Upper lobe of right lung (tissue), 1 donor: ENCODE measurements around the gene SCN1B. TPM values are rescaled to one million over a fixed set of nuclear protein-coding genes. Genes with fewer than 3 reads are reported as not detected.
"Not testable (repeated sequence)": the region's sequence is repeated elsewhere in the genome, so short reads cannot be mapped to it uniquely, and the experiment has no call there.

Source experiments
- ATAC-seq: fragments of 200-7000 bp; cut with Tn5 transposase; one replicate; pipeline ENCODE4 v1.9.1; 2020; ENCODE audit warnings: mild to moderate bottlenecking, moderate library complexity
- DNase-seq: peaks from one replicate; pipeline ENCODE4 v3.0.0-alpha.2; 2020
- H3K27ac ChIP-seq: fragments of 200-600 bp; one replicate; pipeline ENCODE4 v1.8.0; 2022
- H3K27me3 ChIP-seq: fragments of 200-600 bp; one replicate; pipeline ENCODE4 v1.8.0; 2022; ENCODE audit warnings: mild to moderate bottlenecking
- H3K36me3 ChIP-seq: fragments of 200-600 bp; one replicate; pipeline ENCODE4 v1.8.0; 2022
- H3K4me1 ChIP-seq: fragments of 200-600 bp; one replicate; pipeline ENCODE4 v1.8.0; 2022
- H3K4me3 ChIP-seq: fragments of 200-600 bp; one replicate; pipeline ENCODE4 v1.8.0; 2022; ENCODE audit warnings: mild to moderate bottlenecking
- H3K9me3 ChIP-seq: fragments of 200-600 bp; one replicate; pipeline ENCODE4 v1.8.0; 2022
- CTCF ChIP-seq: fragments of 200-600 bp; IDR thresholded peaks from one replicate; pipeline ENCODE4 v1.8.0; 2022; ENCODE audit warnings: antibody characterized with exemption
- intact Hi-C: fragments of 100-400 bp; cut with DNase I; formaldehyde crosslinking; loops from one replicate; pipeline ENCODE4 v1.11.0; 2022
- total RNA-seq: library from RNA; stranded (reverse); fragmentation: NEBNext Ultra II Directional; extraction: Animal tissue kit (Norgen Biotek cat#: 25700); gene quantifications from one replicate; pipeline ENCODE4 v1.2.1, GENCODE V29; 2021
- donor health status: DM: no; HTN: yes; CAD: no; lungs with severe emphysema.

Gene SCN1B
- total RNA-seq, 1 donor from 2014 or later = 8.7 TPM

- intact Hi-C loops = loop anchor here (5.0 kb wide), 1 partner anchor 42 kb away; no protein-coding TSS in a partner anchor
- no peaks in the 10 kb centered on the region for H3K27me3 ChIP-seq
- DNase-seq = no peak
- TF ChIP-seq CTCF = no peak
- no peak overlapping the region for H3K4me3 ChIP-seq
- peak overlapping the region; percentile 65 for H3K27ac ChIP-seq
- peaks cover 84% of the 10 kb centered on the region for H3K36me3 ChIP-seq
- peak; percentile 22 for ATAC-seq
- peaks cover 37% of the 10 kb centered on the region for H3K4me1 ChIP-seq
- H3K9me3 ChIP-seq = no peaks in the 10 kb centered on the region
These were observed 16.2 kb upstream of the SCN1B start for GRCh38 chr19:35013820-35014754.

- H3K36me3 ChIP-seq = peaks cover 84% of the 10 kb centered on the region
These were observed 15.5 kb upstream of the SCN1B start for GRCh38 chr19:35014774-35015173.

GRCh38 chr19:35015270-35015953, 14.9 kb upstream of the SCN1B start:
- peaks cover 37% of the 10 kb centered on the region for H3K4me1 ChIP-seq

More at GRCh38 chr19:35014774-35015173, 15.5 kb upstream of the SCN1B start:
- not testable (repeated sequence) for DNase-seq, H3K4me3 ChIP-seq, H3K9me3 ChIP-seq, ATAC-seq, H3K27ac ChIP-seq, H3K27me3 ChIP-seq
- H3K4me1 ChIP-seq = peaks cover 37% of the 10 kb centered on the region
- intact Hi-C loops = loop anchor here (5.0 kb wide), 1 partner anchor 42 kb away; no protein-coding TSS in a partner anchor

GRCh38 chr19:35015954-35016351, 14.3 kb upstream of the SCN1B start:
- Histone ChIP-seq H3K27ac (peak overlapping the region; percentile 36), H3K9me3 (no peaks in the 10 kb centered on the region), H3K36me3 (peaks cover 84% of the 10 kb centered on the region), H3K4me1 (peaks cover 34% of the 10 kb centered on the region), H3K4me3 (no peak overlapping the region), H3K27me3 (no peaks in the 10 kb centered on the region)
- DNase-seq (no peak), ATAC-seq (no peak)
- intact Hi-C loops = no loop called here
- no peak for TF ChIP-seq CTCF

More at GRCh38 chr19:35015270-35015953, 14.9 kb upstream of the SCN1B start:
- Histone ChIP-seq H3K9me3 (no peaks in the 10 kb centered on the region), H3K27ac (peak overlapping the region; percentile 36), H3K4me3 (no peak overlapping the region), H3K36me3 (peaks cover 84% of the 10 kb centered on the region), H3K27me3 (no peaks in the 10 kb centered on the region)
- TF ChIP-seq CTCF = no peak
- ATAC-seq (no peak), DNase-seq (no peak)
- intact Hi-C loops = no loop called here

GRCh38 chr19:35017507-35017906, 12.8 kb upstream of the SCN1B start:
- Histone ChIP-seq H3K27ac (no peak overlapping the region), H3K27me3 (no peaks in the 10 kb centered on the region), H3K4me1 (peaks cover 24% of the 10 kb centered on the region), H3K4me3 (no peak overlapping the region), H3K9me3 (no peaks in the 10 kb centered on the region), H3K36me3 (peaks cover 85% of the 10 kb centered on the region)
- ATAC-seq = no peak
- DNase-seq = no peak
- no peak for TF ChIP-seq CTCF
- intact Hi-C loops = no loop called here

GRCh38 chr19:35018379-35018778, 11.9 kb upstream of the SCN1B start:
- Histone ChIP-seq H3K27ac (no peak overlapping the region), H3K4me1 (peaks cover 17% of the 10 kb centered on the region), H3K9me3 (no peaks in the 10 kb centered on the region), H3K4me3 (no peak overlapping the region), H3K27me3 (no peaks in the 10 kb centered on the region), H3K36me3 (peaks cover 93% of the 10 kb centered on the region)
- no peak for TF ChIP-seq CTCF
- DNase-seq (no peak), ATAC-seq (no peak)
- intact Hi-C loops = no loop called here
